Measurements from ENCODE around the gene ASIC3. TPM values are rescaled to one million over a fixed set of nuclear protein-coding genes. Genes with fewer than 3 reads are reported as not detected.

ASIC3 gene
- total RNA-seq, 4 donors from 2014 or later, result 2.5 to 10.7 (median 5.0) TPM

DNA sequence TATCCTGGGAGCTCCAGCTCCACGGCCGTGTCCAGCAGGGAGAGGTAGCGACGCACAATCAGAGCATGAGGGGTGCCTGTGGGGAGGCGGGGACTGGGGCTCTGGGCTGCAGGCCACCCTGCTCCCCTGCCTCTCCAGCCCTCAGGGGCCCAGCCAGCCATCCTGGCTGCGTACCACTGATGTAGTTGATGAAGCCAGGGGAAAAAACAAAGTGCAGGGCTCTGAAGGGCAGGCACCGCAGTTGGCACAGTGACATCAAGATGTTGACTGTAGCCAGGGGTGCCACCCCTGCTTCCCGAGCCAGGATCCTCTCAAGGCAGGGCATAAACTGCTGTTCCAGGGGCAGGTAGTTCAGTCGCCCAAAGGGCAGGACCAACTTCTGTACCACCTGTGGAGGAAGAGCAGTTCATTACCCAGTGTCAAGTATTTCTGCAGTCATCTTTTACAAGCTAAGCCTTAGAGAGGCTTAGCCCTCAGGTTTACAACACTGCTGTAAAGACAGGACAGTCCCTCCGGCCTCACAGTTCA lies 29.4 kb downstream of the ASIC3 start:
- no peak overlapping the region for H3K27ac ChIP-seq
- no peak for DNase-seq
- H3K4me1 ChIP-seq, result peaks cover 3 to 40% (median 29%) of the 10 kb centered on the region in 4 donors
- no peaks in the 10 kb centered on the region for H3K27me3 ChIP-seq
- TF ChIP-seq CTCF (IDR thresholded peaks at IDR 0.05) (no peak), POLR2A (IDR thresholded peaks at IDR 0.05) (no peak)
- peaks cover 0 to 40% (median 0%) of the 10 kb centered on the region in 3 donors for H3K36me3 ChIP-seq
- H3K4me3 ChIP-seq, result no peak overlapping the region
- no peaks in the 10 kb centered on the region for H3K9me3 ChIP-seq

- H3K4me1 ChIP-seq, result peaks cover 3 to 40% (median 30%) of the 10 kb centered on the region in 4 donors
- no peaks in the 10 kb centered on the region for H3K9me3 ChIP-seq
- no peak overlapping the region for H3K4me3 ChIP-seq
- H3K27ac ChIP-seq, result no peak overlapping the region
- H3K27me3 ChIP-seq, result no peaks in the 10 kb centered on the region
- peaks cover 0 to 36% (median 0%) of the 10 kb centered on the region in 3 donors for H3K36me3 ChIP-seq
- TF ChIP-seq CTCF (IDR thresholded peaks at IDR 0.05), result no peak
- no peak for TF ChIP-seq POLR2A (IDR thresholded peaks at IDR 0.05)
- no peak for DNase-seq
Observed at GRCh38 chr7:151078233-151079040, 30.1 kb downstream of the ASIC3 start.

- Histone ChIP-seq H3K9me3 (no peaks in the 10 kb centered on the region), H3K27ac (peak overlapping the region in 3 of 4 donors; percentile 96 to 97 (median 96)), H3K4me1 (peaks cover 3 to 45% (median 34%) of the 10 kb centered on the region in 4 donors), H3K36me3 (peaks cover 0 to 27% (median 0%) of the 10 kb centered on the region in 3 donors), H3K27me3 (no peaks in the 10 kb centered on the region), H3K4me3 (peak overlapping the region in 3 of 4 donors; percentile 93 to 96 (median 95))
- TF ChIP-seq POLR2A (IDR thresholded peaks at IDR 0.05) (no peak), CTCF (IDR thresholded peaks at IDR 0.05) (no peak)
- DNase-seq, result no peak
Observed at GRCh38 chr7:151079199-151079910, 31.0 kb downstream of the ASIC3 start.

GRCh38 chr7:151080067-151080521 lies 31.8 kb downstream of the ASIC3 start:
- H3K36me3 ChIP-seq, result peaks cover 0 to 19% (median 0%) of the 10 kb centered on the region in 3 donors
- peak overlapping the region; percentile 95 to 97 (median 96) for H3K27ac ChIP-seq
- H3K27me3 ChIP-seq, result no peaks in the 10 kb centered on the region
- DNase-seq, result peak in 1 of 3 donors; percentile 56
- peaks cover 3 to 45% (median 34%) of the 10 kb centered on the region in 4 donors for H3K4me1 ChIP-seq
- H3K9me3 ChIP-seq, result no peaks in the 10 kb centered on the region
- no peak for TF ChIP-seq POLR2A (IDR thresholded peaks at IDR 0.05)
- peak in 1 of 6 experiments; percentile 12 for TF ChIP-seq CTCF (IDR thresholded peaks at IDR 0.05)
- H3K4me3 ChIP-seq, result peak overlapping the region; percentile 93 to 96 (median 95)

GRCh38 chr7:151080522-151081169 lies 32.3 kb downstream of the ASIC3 start, which contains the start of gene FASTK:
Gene FASTK, minus strand, starts transcription at chr7:151080809. Its CDS starts 43 bp downstream, at chr7:151080766.
- Histone ChIP-seq H3K4me1 (peaks cover 3 to 50% (median 34%) of the 10 kb centered on the region in 4 donors), H3K9me3 (no peaks in the 10 kb centered on the region), H3K27ac (peak within 1 kb of the TSS; percentile 95 to 97 (median 96)), H3K36me3 (peaks cover 0 to 14% (median 0%) of the 10 kb centered on the region in 3 donors), H3K27me3 (no peaks in the 10 kb centered on the region), H3K4me3 (peak within 1 kb of the TSS; percentile 93 to 96 (median 95))
- TF ChIP-seq POLR2A (IDR thresholded peaks at IDR 0.05) (peak; percentile 74 to 81), CTCF (IDR thresholded peaks at IDR 0.05) (no peak)
- peak; percentile 91 to 95 (median 93) for DNase-seq

Data from Peyer's patch (tissue), 4 donors.